Measurements from ENCODE around the gene DNAI1. TPM values are rescaled to one million over a fixed set of nuclear protein-coding genes. Genes with fewer than 3 reads are reported as not detected.

The DNAI1 gene
- total RNA-seq, 4 donors from 2014 or later: not detected

DNA sequence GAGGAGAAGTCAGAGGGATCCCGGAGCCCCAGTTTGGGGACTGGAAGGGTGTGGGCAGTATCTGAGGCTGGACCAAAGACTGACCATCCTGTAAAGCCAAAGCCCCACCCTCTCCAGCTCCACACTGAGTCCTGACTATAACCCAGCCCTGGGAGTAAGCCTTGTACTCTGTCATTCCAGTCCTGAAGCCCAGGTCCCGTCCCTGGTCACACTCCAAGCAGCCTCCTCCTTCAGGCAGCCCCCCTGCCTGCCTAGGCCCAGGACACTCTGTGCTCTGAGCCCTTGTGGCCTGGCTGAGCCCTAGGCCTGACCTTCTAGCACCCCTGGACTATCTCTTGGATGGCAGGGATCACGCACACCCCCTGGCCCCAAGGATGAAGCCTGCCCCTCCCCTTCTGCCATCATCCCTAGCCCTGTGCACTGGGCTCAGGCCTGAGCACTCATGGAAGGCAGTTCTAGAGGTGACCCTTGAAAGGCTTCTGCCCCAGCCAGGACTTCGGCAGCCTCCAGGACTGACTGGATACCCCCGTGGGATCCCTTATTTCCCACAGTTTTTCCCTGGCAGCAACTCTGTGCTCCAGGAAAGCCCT, 92.2 kb downstream of the DNAI1 start:
- Histone ChIP-seq H3K4me3 (no peak overlapping the region), H3K36me3 (no peaks in the 10 kb centered on the region), H3K27ac (no peak overlapping the region), H3K9me3 (no peaks in the 10 kb centered on the region), H3K27me3 (peaks cover 0 to 33% (median 0%) of the 10 kb centered on the region in 4 donors), H3K4me1 (peaks cover 0 to 14% (median 0%) of the 10 kb centered on the region in 3 donors)
- WGBS, 2 donors: 47 to 69% methylated on average over 3 of the region's 5 CpGs
- intact Hi-C loops (cut with DNase I): no loop called here
- TF ChIP-seq, protein P1, sequence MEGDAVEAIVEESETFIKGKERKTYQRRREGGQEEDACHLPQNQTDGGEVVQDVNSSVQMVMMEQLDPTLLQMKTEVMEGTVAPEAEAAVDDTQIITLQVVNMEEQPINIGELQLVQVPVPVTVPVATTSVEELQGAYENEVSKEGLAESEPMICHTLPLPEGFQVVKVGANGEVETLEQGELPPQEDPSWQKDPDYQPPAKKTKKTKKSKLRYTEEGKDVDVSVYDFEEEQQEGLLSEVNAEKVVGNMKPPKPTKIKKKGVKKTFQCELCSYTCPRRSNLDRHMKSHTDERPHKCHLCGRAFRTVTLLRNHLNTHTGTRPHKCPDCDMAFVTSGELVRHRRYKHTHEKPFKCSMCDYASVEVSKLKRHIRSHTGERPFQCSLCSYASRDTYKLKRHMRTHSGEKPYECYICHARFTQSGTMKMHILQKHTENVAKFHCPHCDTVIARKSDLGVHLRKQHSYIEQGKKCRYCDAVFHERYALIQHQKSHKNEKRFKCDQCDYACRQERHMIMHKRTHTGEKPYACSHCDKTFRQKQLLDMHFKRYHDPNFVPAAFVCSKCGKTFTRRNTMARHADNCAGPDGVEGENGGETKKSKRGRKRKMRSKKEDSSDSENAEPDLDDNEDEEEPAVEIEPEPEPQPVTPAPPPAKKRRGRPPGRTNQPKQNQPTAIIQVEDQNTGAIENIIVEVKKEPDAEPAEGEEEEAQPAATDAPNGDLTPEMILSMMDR (IDR thresholded peaks at IDR 0.05): no peak
- no peak for TF ChIP-seq POLR2A (IDR thresholded peaks at IDR 0.05)
- no peak for DNase-seq

DNA sequence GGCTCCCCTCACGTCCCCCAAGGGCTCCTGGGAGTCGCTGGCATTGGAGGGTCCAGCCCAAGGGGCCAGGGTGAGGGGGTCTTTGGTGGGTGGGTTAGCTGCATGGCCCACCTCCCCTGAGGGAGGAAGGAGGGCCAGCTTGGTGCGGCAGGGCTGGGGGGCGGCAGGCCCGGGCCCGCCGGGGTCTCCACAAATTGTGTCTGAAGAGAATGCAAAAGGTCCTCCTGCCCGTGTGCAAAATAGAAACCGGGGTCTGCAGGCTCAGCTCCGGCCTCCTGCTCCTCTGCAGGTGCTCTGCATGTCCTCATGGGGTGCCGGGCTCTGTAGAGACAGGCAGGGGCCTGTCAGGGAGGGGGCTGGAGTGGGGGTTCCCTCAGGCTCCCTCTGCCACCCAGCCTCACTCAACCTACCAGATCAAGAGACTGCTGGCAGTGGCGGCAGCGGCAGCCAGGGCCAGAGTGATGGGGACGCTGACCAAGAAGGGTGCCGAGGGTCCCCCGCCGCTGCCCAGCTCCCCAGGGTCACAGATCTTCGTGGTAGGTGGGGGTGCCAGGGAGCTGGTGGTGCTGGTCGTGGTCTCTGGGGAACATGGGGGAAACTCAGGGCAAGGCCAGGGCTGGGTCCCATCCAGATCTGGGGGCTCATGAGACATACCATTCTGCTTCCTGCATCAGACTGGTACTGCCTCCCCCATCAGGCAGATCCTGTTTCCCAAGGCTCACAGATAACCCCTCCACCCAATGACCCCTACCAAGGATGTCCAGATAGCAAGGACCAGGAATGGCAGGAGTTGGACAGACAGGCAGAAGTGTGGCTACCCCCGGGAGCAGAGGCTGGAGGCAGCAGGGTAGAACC, 93.4 kb downstream of the DNAI1 start:
- Histone ChIP-seq H3K27ac (no peak overlapping the region), H3K9me3 (no peaks in the 10 kb centered on the region), H3K4me1 (peaks cover 0 to 14% (median 0%) of the 10 kb centered on the region in 3 donors), H3K27me3 (peaks cover 0 to 27% (median 0%) of the 10 kb centered on the region in 4 donors), H3K36me3 (no peaks in the 10 kb centered on the region), H3K4me3 (no peak overlapping the region)
- TF ChIP-seq, protein P1 (IDR thresholded peaks at IDR 0.05): no peak
- TF ChIP-seq POLR2A (IDR thresholded peaks at IDR 0.05): no peak
- 82 to 90% methylated on average over 12 to 16 of the region's 20 CpGs for WGBS, 2 donors
- intact Hi-C loops (cut with DNase I): no loop called here
- DNase-seq: no peak

DNA sequence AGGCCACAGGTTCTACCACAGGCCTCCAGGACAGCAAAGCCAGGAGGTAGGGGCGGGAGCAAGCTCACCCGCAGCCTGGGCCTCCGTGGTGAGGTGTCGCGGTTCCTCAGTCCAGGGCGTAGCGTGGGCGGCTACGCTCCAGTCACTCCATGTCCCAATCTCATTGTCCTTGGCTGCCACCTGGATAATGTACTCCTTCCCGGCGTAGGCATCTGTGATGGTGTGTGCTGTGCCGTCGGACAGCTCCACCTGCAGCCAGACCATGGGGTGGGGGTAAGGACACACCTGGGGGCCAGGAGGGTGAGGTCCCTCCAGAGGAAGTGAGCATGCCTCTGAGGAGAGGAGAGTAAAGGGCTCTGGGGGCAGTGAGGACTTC, 94.0 kb downstream of the DNAI1 start:
- no peaks in the 10 kb centered on the region for H3K36me3 ChIP-seq
- TF ChIP-seq, protein P1 (IDR thresholded peaks at IDR 0.05): no peak
- TF ChIP-seq POLR2A (IDR thresholded peaks at IDR 0.05): no peak
- H3K4me3 ChIP-seq: no peak overlapping the region
- peaks cover 0 to 27% (median 0%) of the 10 kb centered on the region in 4 donors for H3K27me3 ChIP-seq
- H3K9me3 ChIP-seq: no peaks in the 10 kb centered on the region
- H3K4me1 ChIP-seq: peaks cover 0 to 12% (median 0%) of the 10 kb centered on the region in 3 donors
- no peak for DNase-seq
- intact Hi-C loops (cut with DNase I): no loop called here
- WGBS, 2 donors: 55 to 87% methylated on average over 3 to 5 of the region's 13 CpGs
- no peak overlapping the region for H3K27ac ChIP-seq

DNA sequence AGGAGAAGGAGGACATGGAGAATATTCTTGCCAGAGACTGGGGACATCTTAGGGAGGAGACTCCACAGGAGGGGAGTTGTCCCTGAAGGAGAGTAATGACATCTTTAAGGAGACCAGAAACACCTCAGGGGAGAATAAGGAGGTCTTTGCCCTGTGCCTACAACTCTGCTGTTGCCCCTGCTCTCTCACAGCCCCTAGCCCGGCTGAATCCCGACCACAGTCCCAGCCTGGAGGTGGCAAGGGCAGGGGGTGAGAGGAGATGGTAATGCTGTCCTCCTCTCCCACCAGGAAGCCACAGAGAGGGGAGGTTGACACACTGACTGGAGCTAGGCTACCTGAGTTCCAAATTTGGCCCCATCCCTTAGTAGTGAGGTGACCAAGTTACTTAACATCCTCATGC, 94.4 kb downstream of the DNAI1 start:
- Histone ChIP-seq H3K27me3 (peaks cover 0 to 27% (median 0%) of the 10 kb centered on the region in 4 donors), H3K36me3 (no peaks in the 10 kb centered on the region), H3K27ac (no peak overlapping the region), H3K4me1 (peaks cover 0 to 8% (median 0%) of the 10 kb centered on the region in 3 donors), H3K9me3 (no peaks in the 10 kb centered on the region), H3K4me3 (no peak overlapping the region)
- DNase-seq: no peak
- intact Hi-C loops (cut with DNase I): no loop called here
- TF ChIP-seq, protein P1 (IDR thresholded peaks at IDR 0.05): no peak
- no peak for TF ChIP-seq POLR2A (IDR thresholded peaks at IDR 0.05)
- 83% methylated on average over 2 of the region's 2 CpGs; no CpG with 5 or more reads in 1 of the 2 donors for WGBS, 2 donors

DNA sequence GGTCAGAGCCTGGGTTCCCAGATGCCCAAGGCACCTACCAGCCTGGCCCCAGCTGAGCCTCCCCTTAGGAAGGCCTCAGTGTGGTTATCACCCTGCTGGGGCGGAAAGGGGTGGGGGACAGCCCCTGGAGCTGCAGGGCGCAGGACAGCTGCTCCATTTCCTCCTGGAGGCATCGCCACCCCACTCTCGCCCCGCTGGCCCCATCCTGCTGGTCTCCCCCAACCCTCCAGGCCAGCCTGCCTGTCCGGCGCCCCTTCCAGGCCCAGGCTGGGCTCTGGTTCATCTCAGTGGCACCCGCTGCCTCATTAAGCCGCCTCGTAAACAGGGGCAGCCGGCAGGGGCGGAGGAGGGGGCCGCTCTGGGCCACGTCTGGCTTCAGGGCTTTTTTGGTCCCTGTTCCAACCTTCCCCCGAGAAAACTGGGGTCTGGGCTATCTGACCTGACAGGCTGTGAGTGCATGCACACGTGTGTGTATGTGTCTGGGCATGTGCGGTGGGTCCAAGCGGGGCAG, 95.0 kb downstream of the DNAI1 start:
- WGBS, 2 donors: no CpG with 5 or more reads among the region's 18 CpGs
- intact Hi-C loops (cut with DNase I): no loop called here
- H3K9me3 ChIP-seq: no peaks in the 10 kb centered on the region
- no peaks in the 10 kb centered on the region for H3K36me3 ChIP-seq
- H3K27ac ChIP-seq: no peak overlapping the region
- no peak for DNase-seq
- no peak overlapping the region for H3K4me3 ChIP-seq
- TF ChIP-seq, protein P1 (IDR thresholded peaks at IDR 0.05): no peak
- no peak for TF ChIP-seq POLR2A (IDR thresholded peaks at IDR 0.05)
- peaks cover 0 to 32% (median 0%) of the 10 kb centered on the region in 4 donors for H3K27me3 ChIP-seq
- H3K4me1 ChIP-seq: peaks cover 0 to 6% (median 0%) of the 10 kb centered on the region in 3 donors

Data from esophagus squamous epithelium (tissue), 5 donors.